Measurements from ENCODE around the gene BAX.

DNA sequence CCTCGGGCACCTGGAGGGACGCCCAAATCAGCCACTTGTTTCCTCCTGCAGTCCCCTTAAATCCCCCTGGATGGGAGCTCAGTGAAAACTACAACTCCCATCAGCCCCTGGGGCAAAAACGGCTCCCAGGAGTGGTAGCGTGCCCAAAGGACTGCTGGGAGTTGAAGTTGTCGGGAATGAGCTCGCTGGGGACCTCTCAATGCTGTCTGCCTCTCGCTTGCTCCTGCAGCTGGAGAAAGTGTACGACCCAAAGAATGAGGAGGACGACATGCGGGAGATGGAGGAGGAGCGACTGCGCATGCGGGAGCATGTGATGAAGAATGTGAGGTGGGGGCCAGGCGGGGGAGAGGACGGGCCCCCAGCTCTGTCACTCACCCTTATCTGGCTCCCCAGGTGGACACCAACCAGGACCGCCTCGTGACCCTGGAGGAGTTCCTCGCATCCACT lies 35.9 kb upstream of the BAX start:
- TF ChIP-seq, protein P1, sequence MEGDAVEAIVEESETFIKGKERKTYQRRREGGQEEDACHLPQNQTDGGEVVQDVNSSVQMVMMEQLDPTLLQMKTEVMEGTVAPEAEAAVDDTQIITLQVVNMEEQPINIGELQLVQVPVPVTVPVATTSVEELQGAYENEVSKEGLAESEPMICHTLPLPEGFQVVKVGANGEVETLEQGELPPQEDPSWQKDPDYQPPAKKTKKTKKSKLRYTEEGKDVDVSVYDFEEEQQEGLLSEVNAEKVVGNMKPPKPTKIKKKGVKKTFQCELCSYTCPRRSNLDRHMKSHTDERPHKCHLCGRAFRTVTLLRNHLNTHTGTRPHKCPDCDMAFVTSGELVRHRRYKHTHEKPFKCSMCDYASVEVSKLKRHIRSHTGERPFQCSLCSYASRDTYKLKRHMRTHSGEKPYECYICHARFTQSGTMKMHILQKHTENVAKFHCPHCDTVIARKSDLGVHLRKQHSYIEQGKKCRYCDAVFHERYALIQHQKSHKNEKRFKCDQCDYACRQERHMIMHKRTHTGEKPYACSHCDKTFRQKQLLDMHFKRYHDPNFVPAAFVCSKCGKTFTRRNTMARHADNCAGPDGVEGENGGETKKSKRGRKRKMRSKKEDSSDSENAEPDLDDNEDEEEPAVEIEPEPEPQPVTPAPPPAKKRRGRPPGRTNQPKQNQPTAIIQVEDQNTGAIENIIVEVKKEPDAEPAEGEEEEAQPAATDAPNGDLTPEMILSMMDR (IDR thresholded peaks at IDR 0.05) = no peak
- TF ChIP-seq POLR2A (IDR thresholded peaks at IDR 0.05) = no peak

Data from body of pancreas (tissue), 4 donors.